ENCODE results near the gene JADE3.

JADE3 gene

GRCh38 chrX:46912603-46913491 is 626 bp downstream of the JADE3 start:
- peak; percentile 19 for DNase-seq (ENCODE audit: low read depth)
- peak; percentile 52 for TF ChIP-seq CTCF (conservative IDR thresholded peaks at IDR 0.05; ENCODE audit: low read depth, low read length)
- H3K4me3 ChIP-seq (ENCODE audit: low read depth, low read length): peak overlapping the region; percentile 71

- TF ChIP-seq CTCF (conservative IDR thresholded peaks at IDR 0.05; ENCODE audit: low read depth, low read length): no peak
- DNase-seq (ENCODE audit: low read depth): peak; percentile 41
- peak overlapping the region; percentile 71 for H3K4me3 ChIP-seq (ENCODE audit: low read depth, low read length)
Measured at GRCh38 chrX:46913667-46914066, 1.4 kb downstream of the JADE3 start.

GRCh38 chrX:46916273-46916672 is 4.1 kb downstream of the JADE3 start:
- no peak for DNase-seq (ENCODE audit: low read depth)
- no peak for TF ChIP-seq CTCF (conservative IDR thresholded peaks at IDR 0.05; ENCODE audit: low read depth, low read length)
- no peak overlapping the region for H3K4me3 ChIP-seq (ENCODE audit: low read depth, low read length)

- no peak for TF ChIP-seq CTCF (conservative IDR thresholded peaks at IDR 0.05; ENCODE audit: low read depth, low read length)
- no peak for DNase-seq (ENCODE audit: low read depth)
Measured at GRCh38 chrX:46917622-46918021, 5.4 kb downstream of the JADE3 start.

GRCh38 chrX:46918434-46918833 is 6.2 kb downstream of the JADE3 start:
- TF ChIP-seq CTCF (conservative IDR thresholded peaks at IDR 0.05; ENCODE audit: low read depth, low read length): no peak
- no peak overlapping the region for H3K4me3 ChIP-seq (ENCODE audit: low read depth, low read length)
- no peak for DNase-seq (ENCODE audit: low read depth)

More at GRCh38 chrX:46917622-46918021, 5.4 kb downstream of the JADE3 start:
- H3K4me3 ChIP-seq (ENCODE audit: low read depth, low read length): no peak overlapping the region

GRCh38 chrX:46920235-46920634 is 8.0 kb downstream of the JADE3 start:
- DNase-seq (ENCODE audit: low read depth): no peak
- TF ChIP-seq CTCF (conservative IDR thresholded peaks at IDR 0.05; ENCODE audit: low read depth, low read length): no peak
- H3K4me3 ChIP-seq (ENCODE audit: low read depth, low read length): no peak overlapping the region

GRCh38 chrX:46922611-46923010 is 10.4 kb downstream of the JADE3 start:
- no peak for TF ChIP-seq CTCF (conservative IDR thresholded peaks at IDR 0.05; ENCODE audit: low read depth, low read length)
- DNase-seq (ENCODE audit: low read depth): no peak
- no peak overlapping the region for H3K4me3 ChIP-seq (ENCODE audit: low read depth, low read length)
